IMR-90 (cell line): ENCODE results near the gene PTH2. TPM values are rescaled to one million over a fixed set of nuclear protein-coding genes. Genes with fewer than 3 reads are reported as not detected.

Source experiments
- ATAC-seq: fragments of 200-7000 bp; cut with Tn5 transposase; 2 replicates; pipeline ENCODE4 v1.9.1; 2020; ENCODE audit warnings: low read depth, mild to moderate bottlenecking, moderate library complexity
- BruUV-seq: library from RNA; stranded (reverse); fragments of 400-500 nt; replicated peaks from 2 replicates; lab custom pipeline; 2021; lab: Mats Ljungman, UMichigan
- CTCF ChIA-PET: fragments of 300-600 bp; formaldehyde crosslinking; extraction: SDS; loops from one replicate; lab custom pipeline; 2021; ENCODE audit warnings: antibody characterized with exemption; lab: Yijun Ruan, JAX
- POLR2A ChIA-PET: fragments of 300-600 bp; sonication (Branson Sonifier 250); formaldehyde crosslinking; loops from one replicate; lab custom pipeline; 2022; ENCODE audit warnings: antibody characterized with exemption; ENCODE audit not compliant: unreplicated experiment; lab: Charles Lee
- DNase-seq: peaks from one replicate; pipeline ENCODE4 v3.0.0; 2013
- H2AFZ ChIP-seq: replicated peaks from 2 replicates; pipeline ENCODE3; 2013; ENCODE audit warnings: low read length, mild to moderate bottlenecking; ENCODE audit not compliant: poor library complexity
- H2AK5ac ChIP-seq: 2 replicates; pipeline ENCODE4 v1.6.1; 2013; ENCODE audit warnings: low read depth, low read length, inconsistent platforms
- H2AK9ac ChIP-seq: replicated peaks from 2 replicates; pipeline ENCODE3; 2013; ENCODE audit warnings: mild to moderate bottlenecking, low read depth, low read length, moderate library complexity; ENCODE audit not compliant: poor library complexity
- H2BK120ac ChIP-seq: 2 replicates; pipeline ENCODE4 v1.6.1; 2013; ENCODE audit warnings: low read depth, low read length, inconsistent platforms
- H2BK15ac ChIP-seq: 3 replicates; pipeline ENCODE4 v1.6.1; 2013; ENCODE audit warnings: low read depth, low read length, inconsistent platforms
- H2BK20ac ChIP-seq: 2 replicates; pipeline ENCODE4 v1.6.1; 2013; ENCODE audit warnings: low read depth, mild to moderate bottlenecking, inconsistent platforms, low read length, moderate library complexity
- H2BK5ac ChIP-seq: 2 replicates; pipeline ENCODE4 v1.6.1; 2013; ENCODE audit warnings: mild to moderate bottlenecking, low read depth, low read length, inconsistent platforms; ENCODE audit not compliant: poor library complexity, severe bottlenecking
- H3K14ac ChIP-seq: replicated peaks from 2 replicates; pipeline ENCODE4 v1.6.1; 2013; ENCODE audit warnings: low read depth, low read length, inconsistent platforms
- H3K18ac ChIP-seq: 2 replicates; pipeline ENCODE4 v1.6.1; 2013; ENCODE audit warnings: low read depth, low read length, control low read depth
- H3K23ac ChIP-seq: 2 replicates; pipeline ENCODE4 v1.6.1; 2013; ENCODE audit warnings: low read depth, low read length, inconsistent platforms
- H3K27ac ChIP-seq: 2 replicates; pipeline ENCODE4 v1.5.1; 2013; ENCODE audit warnings: mild to moderate bottlenecking, control low read depth, low read length; ENCODE audit not compliant: insufficient read depth
- H3K27me3 ChIP-seq: 2 replicates; pipeline ENCODE4 v1.6.1; 2013; ENCODE audit warnings: low read length; ENCODE audit not compliant: control insufficient read depth, insufficient read depth
- H3K36me3 ChIP-seq: 2 replicates; pipeline ENCODE4 v1.6.1; 2013; ENCODE audit warnings: low read length, mixed read lengths; ENCODE audit not compliant: control insufficient read depth, insufficient read depth
- H3K4ac ChIP-seq: 2 replicates; pipeline ENCODE4 v1.6.1; 2013; ENCODE audit warnings: low read depth, low read length, inconsistent platforms
- H3K4me1 ChIP-seq: 2 replicates; pipeline ENCODE4 v1.6.1; 2013; ENCODE audit warnings: low read length, mixed read lengths; ENCODE audit not compliant: control insufficient read depth, insufficient read depth
- H3K4me2 ChIP-seq: 2 replicates; pipeline ENCODE4 v1.6.1; 2013; ENCODE audit warnings: low read depth, mild to moderate bottlenecking, control low read depth, low read length, moderate library complexity
- H3K4me3 ChIP-seq: 2 replicates; pipeline ENCODE4 v1.5.1; 2013; ENCODE audit warnings: low read depth, mild to moderate bottlenecking, control low read depth, low read length, moderate library complexity; ENCODE audit not compliant: insufficient read depth
- H3K56ac ChIP-seq: 2 replicates; pipeline ENCODE4 v1.6.1; 2013; ENCODE audit warnings: low read length, inconsistent platforms; ENCODE audit not compliant: insufficient read depth; ENCODE audit errors: extremely low read depth
- H3K79me1 ChIP-seq, 2 experiments: 2 replicates each; pipeline ENCODE4 v1.6.1; 2013; ENCODE audit warnings: low read length in 2 of 2, inconsistent platforms in 1 of 2, low read depth in 1 of 2
- H3K9ac ChIP-seq: 2 replicates; pipeline ENCODE4 v1.6.1; 2013; ENCODE audit warnings: low read depth, low read length, control low read depth
- H3K9me1 ChIP-seq: 2 replicates; pipeline ENCODE4 v1.6.1; 2013; ENCODE audit warnings: low read length, inconsistent platforms; ENCODE audit not compliant: insufficient read depth
- H3K9me3 ChIP-seq: 2 replicates; pipeline ENCODE4 v1.6.1; 2013; ENCODE audit warnings: low read length; ENCODE audit not compliant: control insufficient read depth, insufficient read depth
- H4K20me1 ChIP-seq: 2 replicates; pipeline ENCODE4 v1.6.1; 2013; ENCODE audit warnings: low read length, inconsistent platforms; ENCODE audit not compliant: insufficient read depth
- H4K5ac ChIP-seq: 2 replicates; pipeline ENCODE4 v1.6.1; 2013; ENCODE audit warnings: mild to moderate bottlenecking, low read depth, low read length, control low read depth
- H4K8ac ChIP-seq, 2 experiments: 2 replicates each; pipeline ENCODE4 v1.6.1; 2013; ENCODE audit warnings: low read depth in 2 of 2, low read length in 2 of 2, control low read depth in 1 of 2, inconsistent platforms in 1 of 2
- H4K91ac ChIP-seq: 2 replicates; pipeline ENCODE4 v1.6.1; 2013; ENCODE audit warnings: low read depth, low read length, inconsistent platforms; ENCODE audit not compliant: insufficient read depth
- BHLHE40 ChIP-seq: fragments of 150-350 bp; IDR thresholded peaks from 2 replicates; pipeline ENCODE4 v1.6.1; 2016; ENCODE audit warnings: mild to moderate bottlenecking, low read depth, low read length
- CEBPB ChIP-seq: IDR thresholded peaks from 2 replicates; pipeline ENCODE4 v1.6.1; 2012; ENCODE audit warnings: low read depth, low read length, improper control_type of control experiment
- CHD1 ChIP-seq: IDR thresholded peaks from 2 replicates; pipeline ENCODE4 v1.6.1; 2012; ENCODE audit warnings: low read depth, low read length, improper control_type of control experiment
- CTCF ChIP-seq: conservative IDR thresholded peaks from 2 replicates; pipeline ENCODE4 v1.5.1; 2012; ENCODE audit warnings: mild to moderate bottlenecking, low read depth, low read length, improper control_type of control experiment
- ELK1 ChIP-seq: fragments of 150-350 bp; IDR thresholded peaks from 2 replicates; pipeline ENCODE4 v1.6.1; 2016; ENCODE audit warnings: low read depth, mild to moderate bottlenecking, low read length, moderate library complexity, borderline replicate concordance
- FOS ChIP-seq: fragments of 150-350 bp; IDR thresholded peaks from 2 replicates; pipeline ENCODE4 v1.6.1; 2016; ENCODE audit warnings: low read depth, low read length
- MAFK ChIP-seq: IDR thresholded peaks from 2 replicates; pipeline ENCODE4 v1.6.1; 2012; ENCODE audit warnings: low read depth, low read length, improper control_type of control experiment
- MAZ ChIP-seq: IDR thresholded peaks from 2 replicates; pipeline ENCODE4 v1.6.1; 2012; ENCODE audit warnings: low read depth, mild to moderate bottlenecking, low read length, improper control_type of control experiment, moderate library complexity, borderline replicate concordance
- MXI1 ChIP-seq: IDR thresholded peaks from 2 replicates; pipeline ENCODE4 v1.6.1; 2012; ENCODE audit warnings: low read depth, mild to moderate bottlenecking, low read length, moderate library complexity, borderline replicate concordance
- NFE2L2 ChIP-seq: fragments of 150-350 bp; IDR thresholded peaks from 2 replicates; pipeline ENCODE4 v1.6.1; 2016; ENCODE audit warnings: low read depth, mild to moderate bottlenecking, low read length
- POLR2A ChIP-seq: IDR thresholded peaks from 2 replicates; pipeline ENCODE4 v1.6.1; 2012; ENCODE audit warnings: mild to moderate bottlenecking, low read depth, low read length
- RAD21 ChIP-seq: IDR thresholded peaks from 2 replicates; pipeline ENCODE4 v1.6.1; 2012; ENCODE audit warnings: low read length, improper control_type of control experiment
- RCOR1 ChIP-seq: IDR thresholded peaks from 2 replicates; pipeline ENCODE4 v1.6.1; 2012; ENCODE audit warnings: mild to moderate bottlenecking, low read length, improper control_type of control experiment; ENCODE audit not compliant: insufficient replicate concordance
- RFX5 ChIP-seq: IDR thresholded peaks from 2 replicates; pipeline ENCODE4 v1.8.0; 2012; ENCODE audit warnings: low read depth, mild to moderate bottlenecking, low read length, moderate library complexity
- SMC3 ChIP-seq: fragments of 150-350 bp; IDR thresholded peaks from 2 replicates; pipeline ENCODE4 v1.6.1; 2016; ENCODE audit warnings: low read depth, mild to moderate bottlenecking, antibody characterized with exemption, low read length, moderate library complexity
- USF2 ChIP-seq: fragments of 150-350 bp; IDR thresholded peaks from 2 replicates; pipeline ENCODE4 v1.6.1; 2017; ENCODE audit warnings: mild to moderate bottlenecking, antibody characterized with exemption, low read length, low read depth
- WGBS, 2 experiments: methylation state at CpG; one replicate each; pipeline versions ENCODE4 v1.1.5 to v1.1.7; 2013; ENCODE audit warnings: missing lambda C conversion rate in 2 of 2; ENCODE audit not compliant: insufficient read length in 1 of 2; ENCODE audit errors: extremely low coverage in 2 of 2; 5-methylcytosine and 5-hydroxymethylcytosine counted together
- dilution Hi-C: fragments of 300-500 bp; cut with HindIII; formaldehyde crosslinking; loops from one replicate; pipeline ENCODE4 v1.14.3; 2018; ENCODE audit warnings: low sequenced_read_pairs; ENCODE audit not compliant: unreplicated experiment
- in situ Hi-C: fragments of 300-500 bp; cut with MboI; formaldehyde crosslinking; loops from 3 replicates; pipeline ENCODE4 v1.14.3; 2019; ENCODE audit warnings: low sequenced_read_pairs, inconsistent platforms, mixed read lengths
- intact Hi-C: fragments of 100-400 bp; cut with micrococcal nuclease; formaldehyde crosslinking; loops from 2 replicates; pipeline ENCODE4 v1.10.0; 2022
- polyA plus RNA-seq, 3 experiments: library from polyadenylated mRNA; depleted of rRNA; stranded (reverse); fragments of >200 nt; gene quantifications; 2 replicates each; pipeline ENCODE4 v1.2.3, GENCODE V29; 2012; ENCODE audit warnings: low replicate concordance in 1 of 3
- total RNA-seq: library from RNA; depleted of rRNA; stranded (reverse); fragments of >200 nt; gene quantifications from 2 replicates; pipeline ENCODE4 v1.2.3, GENCODE V29; 2012

Gene PTH2
- total and polyA plus RNA-seq, 2 of the 4 experiments (the other 2 are of a cell fraction): not detected

- no CpG with 5 or more reads among the region's 9 CpGs for WGBS, 2 experiments
- Histone ChIP-seq H2BK120ac (no peak overlapping the region), H3K4ac (no peak overlapping the region), H2BK5ac (no peak overlapping the region), H4K91ac (no peak overlapping the region), H3K23ac (no peak overlapping the region), H4K5ac (no peak overlapping the region), H2AFZ (no peak overlapping the region), H4K8ac (no peak overlapping the region), H3K27me3 (peaks cover 43% of the 10 kb centered on the region), H3K9me1 (no peaks in the 10 kb centered on the region), H2BK15ac (no peak overlapping the region), H2AK5ac (no peak overlapping the region), H3K36me3 (no peaks in the 10 kb centered on the region), H2AK9ac (peak overlapping the region; percentile 65), H2BK20ac (no peak overlapping the region), H3K27ac (no peak overlapping the region), H3K14ac (no peak overlapping the region), H3K4me3 (no peak overlapping the region), H3K9me3 (no peaks in the 10 kb centered on the region), H3K4me1 (no peaks in the 10 kb centered on the region), H3K4me2 (no peak overlapping the region), H4K20me1 (no peaks in the 10 kb centered on the region), H3K56ac (no peak overlapping the region), H3K79me1 (no peaks in the 10 kb centered on the region), H3K9ac (no peak overlapping the region), H3K18ac (no peak overlapping the region)
- intact Hi-C loops (no loop called here), dilution Hi-C loops (no loop called here), in situ Hi-C loops (loop anchor here (10.0 kb wide), 1 partner anchor 54 kb away; the partner anchor contains the start of gene SLC17A7)
- DNase-seq (no peak), ATAC-seq (no peak)
- ChIA-PET POLR2A (no interaction called here), CTCF (interaction anchor here (0.6 to 1.4 kb wide), 2 partner anchors 54 to 156 kb away, joined by 3 to 4 read pairs; no protein-coding TSS in a partner anchor)
- no TSS peak for BruUV-seq
- TF ChIP-seq RFX5 (no peak), RCOR1 (no peak), MAZ (no peak), POLR2A (no peak), NFE2L2 (no peak), USF2 (no peak), ELK1 (no peak), MXI1 (no peak), MAFK (no peak), RAD21 (no peak), BHLHE40 (no peak), FOS (no peak), CEBPB (no peak), SMC3 (no peak), CTCF (no peak), CHD1 (no peak)
Measured at GRCh38 chr19:49390929-49391359, 32.3 kb downstream of the PTH2 start.
